BE2C (cell line): ENCODE results near the gene HTR5A.

Experiments used
- DNase-seq: peaks from one replicate; pipeline ENCODE4 v3.0.0-alpha.2; 2020
- H3K27me3 ChIP-seq: fragments of 250-450 bp; sonication (Bioruptor Pico); 2 replicates; pipeline ENCODE4 v1.5.1; 2020; ENCODE audit warnings: mild to moderate bottlenecking
- H3K36me3 ChIP-seq: fragments of 250-450 bp; sonication (Bioruptor Pico); 2 replicates; pipeline ENCODE4 v1.5.1; 2020; ENCODE audit warnings: mild to moderate bottlenecking
- H3K4me1 ChIP-seq: fragments of 250-450 bp; sonication (Bioruptor Pico); 2 replicates; pipeline ENCODE4 v1.5.1; 2020
- H3K4me3 ChIP-seq: 2 replicates; pipeline ENCODE4 v1.5.1; 2011; ENCODE audit warnings: low read depth, low read length
- H3K9me3 ChIP-seq: fragments of 250-450 bp; sonication (Bioruptor Pico); 2 replicates; pipeline ENCODE4 v1.5.1; 2020
- TF ChIP-seq, protein P1 (sequence below): IDR thresholded peaks from 2 replicates; pipeline ENCODE4 v1.5.1; 2012; ENCODE audit warnings: mild to moderate bottlenecking, low read depth, low read length

Gene HTR5A

GRCh38 chr7:155038335-155038734, 31.8 kb upstream of the HTR5A start:
- Histone ChIP-seq H3K4me3 (no peak overlapping the region), H3K4me1 (no peaks in the 10 kb centered on the region), H3K27me3 (peaks cover 10% of the 10 kb centered on the region), H3K9me3 (no peaks in the 10 kb centered on the region), H3K36me3 (no peaks in the 10 kb centered on the region)
- TF ChIP-seq, protein P1, sequence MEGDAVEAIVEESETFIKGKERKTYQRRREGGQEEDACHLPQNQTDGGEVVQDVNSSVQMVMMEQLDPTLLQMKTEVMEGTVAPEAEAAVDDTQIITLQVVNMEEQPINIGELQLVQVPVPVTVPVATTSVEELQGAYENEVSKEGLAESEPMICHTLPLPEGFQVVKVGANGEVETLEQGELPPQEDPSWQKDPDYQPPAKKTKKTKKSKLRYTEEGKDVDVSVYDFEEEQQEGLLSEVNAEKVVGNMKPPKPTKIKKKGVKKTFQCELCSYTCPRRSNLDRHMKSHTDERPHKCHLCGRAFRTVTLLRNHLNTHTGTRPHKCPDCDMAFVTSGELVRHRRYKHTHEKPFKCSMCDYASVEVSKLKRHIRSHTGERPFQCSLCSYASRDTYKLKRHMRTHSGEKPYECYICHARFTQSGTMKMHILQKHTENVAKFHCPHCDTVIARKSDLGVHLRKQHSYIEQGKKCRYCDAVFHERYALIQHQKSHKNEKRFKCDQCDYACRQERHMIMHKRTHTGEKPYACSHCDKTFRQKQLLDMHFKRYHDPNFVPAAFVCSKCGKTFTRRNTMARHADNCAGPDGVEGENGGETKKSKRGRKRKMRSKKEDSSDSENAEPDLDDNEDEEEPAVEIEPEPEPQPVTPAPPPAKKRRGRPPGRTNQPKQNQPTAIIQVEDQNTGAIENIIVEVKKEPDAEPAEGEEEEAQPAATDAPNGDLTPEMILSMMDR = no peak
- DNase-seq = no peak

GRCh38 chr7:155043756-155044155, 26.4 kb upstream of the HTR5A start:
- DNase-seq = no peak
- no peak overlapping the region for H3K4me3 ChIP-seq
- no peaks in the 10 kb centered on the region for H3K36me3 ChIP-seq
- H3K9me3 ChIP-seq = no peaks in the 10 kb centered on the region
- TF ChIP-seq, protein P1 = no peak
- H3K27me3 ChIP-seq = peaks cover 10% of the 10 kb centered on the region
- no peaks in the 10 kb centered on the region for H3K4me1 ChIP-seq

GRCh38 chr7:155048006-155048405, 22.1 kb upstream of the HTR5A start:
- Histone ChIP-seq H3K4me3 (no peak overlapping the region), H3K36me3 (no peaks in the 10 kb centered on the region), H3K4me1 (no peaks in the 10 kb centered on the region), H3K9me3 (no peaks in the 10 kb centered on the region), H3K27me3 (peaks cover 7% of the 10 kb centered on the region)
- TF ChIP-seq, protein P1 = no peak
- no peak for DNase-seq

- Histone ChIP-seq H3K4me3 (no peak overlapping the region), H3K9me3 (no peaks in the 10 kb centered on the region), H3K36me3 (no peaks in the 10 kb centered on the region), H3K27me3 (peaks cover 18% of the 10 kb centered on the region), H3K4me1 (no peaks in the 10 kb centered on the region)
- no peak for DNase-seq
- TF ChIP-seq, protein P1 = no peak
Measured at GRCh38 chr7:155051355-155051754, 18.8 kb upstream of the HTR5A start.

DNA sequence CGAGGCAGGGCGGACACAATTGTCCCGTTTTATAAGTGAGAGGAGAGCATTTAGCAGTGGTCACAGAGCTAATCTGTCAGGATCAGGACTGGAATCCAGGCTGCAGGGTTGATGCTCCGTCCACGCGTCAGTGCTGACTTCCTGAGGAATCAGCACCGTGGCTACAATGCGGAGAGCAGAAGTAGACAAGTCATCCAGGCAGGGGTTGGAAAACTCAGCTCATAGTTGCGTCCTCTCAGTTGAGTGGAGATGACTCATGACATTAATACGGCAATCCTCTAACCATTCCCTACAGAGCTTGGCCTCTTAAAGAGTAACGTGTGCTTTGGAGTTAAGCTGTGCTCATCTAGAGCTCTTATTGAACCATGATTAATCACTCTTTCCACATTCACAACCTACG, 17.1 kb upstream of the HTR5A start:
- TF ChIP-seq, protein P1 = no peak
- no peak for DNase-seq
- no peaks in the 10 kb centered on the region for H3K4me1 ChIP-seq
- H3K27me3 ChIP-seq = peaks cover 23% of the 10 kb centered on the region
- no peaks in the 10 kb centered on the region for H3K36me3 ChIP-seq
- no peak overlapping the region for H3K4me3 ChIP-seq
- no peaks in the 10 kb centered on the region for H3K9me3 ChIP-seq

GRCh38 chr7:155054761-155055160, 15.4 kb upstream of the HTR5A start:
- DNase-seq = no peak
- Histone ChIP-seq H3K9me3 (no peaks in the 10 kb centered on the region), H3K4me3 (no peak overlapping the region), H3K27me3 (peaks cover 20% of the 10 kb centered on the region), H3K36me3 (no peaks in the 10 kb centered on the region), H3K4me1 (no peaks in the 10 kb centered on the region)
- TF ChIP-seq, protein P1 = no peak
